ENCODE measurements around the gene KIAA0825.

KIAA0825 gene

GRCh38 chr5:94304146-94304545, 314.3 kb downstream of the KIAA0825 start:
- ATAC-seq (ENCODE audit: insufficient read depth, low read depth) (no peak), DNase-seq (no peak)
- no peaks in the 10 kb centered on the region for H3K4me1 ChIP-seq (ENCODE audit: insufficient read depth, low read length)
- no peak overlapping the region for H3K9ac ChIP-seq (ENCODE audit: low read depth, low read length)
- H2AFZ ChIP-seq (ENCODE audit: low read depth, low read length), result no peak overlapping the region
- H3K4me3 ChIP-seq (ENCODE audit: low read depth in 1 of 2, low read length in 2 of 2), result no peak overlapping the region
- no peaks in the 10 kb centered on the region for H4K20me1 ChIP-seq (ENCODE audit: insufficient read depth, low read length)
- H3K27ac ChIP-seq (ENCODE audit: low read length), result no peak overlapping the region
- H3K79me2 ChIP-seq (ENCODE audit: insufficient read depth, low read length), result no peaks in the 10 kb centered on the region
- TF ChIP-seq EZH2 (IDR thresholded peaks at IDR 0.05; ENCODE audit: borderline replicate concordance, low read depth, low read length, severe bottlenecking), result no peak
- TF ChIP-seq, protein P1, sequence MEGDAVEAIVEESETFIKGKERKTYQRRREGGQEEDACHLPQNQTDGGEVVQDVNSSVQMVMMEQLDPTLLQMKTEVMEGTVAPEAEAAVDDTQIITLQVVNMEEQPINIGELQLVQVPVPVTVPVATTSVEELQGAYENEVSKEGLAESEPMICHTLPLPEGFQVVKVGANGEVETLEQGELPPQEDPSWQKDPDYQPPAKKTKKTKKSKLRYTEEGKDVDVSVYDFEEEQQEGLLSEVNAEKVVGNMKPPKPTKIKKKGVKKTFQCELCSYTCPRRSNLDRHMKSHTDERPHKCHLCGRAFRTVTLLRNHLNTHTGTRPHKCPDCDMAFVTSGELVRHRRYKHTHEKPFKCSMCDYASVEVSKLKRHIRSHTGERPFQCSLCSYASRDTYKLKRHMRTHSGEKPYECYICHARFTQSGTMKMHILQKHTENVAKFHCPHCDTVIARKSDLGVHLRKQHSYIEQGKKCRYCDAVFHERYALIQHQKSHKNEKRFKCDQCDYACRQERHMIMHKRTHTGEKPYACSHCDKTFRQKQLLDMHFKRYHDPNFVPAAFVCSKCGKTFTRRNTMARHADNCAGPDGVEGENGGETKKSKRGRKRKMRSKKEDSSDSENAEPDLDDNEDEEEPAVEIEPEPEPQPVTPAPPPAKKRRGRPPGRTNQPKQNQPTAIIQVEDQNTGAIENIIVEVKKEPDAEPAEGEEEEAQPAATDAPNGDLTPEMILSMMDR (IDR thresholded peaks at IDR 0.05; ENCODE audit: borderline replicate concordance, extremely low read depth, low read length, poor library complexity, severe bottlenecking), result no peak
- no peaks in the 10 kb centered on the region for H3K36me3 ChIP-seq (ENCODE audit: insufficient read depth, low read length)
- H3K27me3 ChIP-seq (ENCODE audit: insufficient read depth, low read length, poor library complexity), result no peaks in the 10 kb centered on the region
- H3K4me2 ChIP-seq (ENCODE audit: insufficient read depth, low read length), result no peak overlapping the region
- no peaks in the 10 kb centered on the region for H3K9me3 ChIP-seq (ENCODE audit: insufficient read depth, low read length, severe bottlenecking)

GRCh38 chr5:94288937-94289336, 329.5 kb downstream of the KIAA0825 start:
- Histone ChIP-seq H3K9me3 (ENCODE audit: insufficient read depth, low read length, severe bottlenecking) (no peaks in the 10 kb centered on the region), H3K4me1 (ENCODE audit: insufficient read depth, low read length) (no peaks in the 10 kb centered on the region), H3K4me2 (ENCODE audit: insufficient read depth, low read length) (no peak overlapping the region), H3K36me3 (ENCODE audit: insufficient read depth, low read length) (no peaks in the 10 kb centered on the region), H3K4me3 (ENCODE audit: low read depth in 1 of 2, low read length in 2 of 2) (no peak overlapping the region), H2AFZ (ENCODE audit: low read depth, low read length) (no peak overlapping the region), H4K20me1 (ENCODE audit: insufficient read depth, low read length) (no peaks in the 10 kb centered on the region), H3K27me3 (ENCODE audit: insufficient read depth, low read length, poor library complexity) (no peaks in the 10 kb centered on the region), H3K27ac (ENCODE audit: low read length) (no peak overlapping the region), H3K9ac (ENCODE audit: low read depth, low read length) (no peak overlapping the region), H3K79me2 (ENCODE audit: insufficient read depth, low read length) (no peaks in the 10 kb centered on the region)
- no peak for ATAC-seq (ENCODE audit: insufficient read depth, low read depth)
- DNase-seq, result no peak
- TF ChIP-seq EZH2 (IDR thresholded peaks at IDR 0.05; ENCODE audit: borderline replicate concordance, low read depth, low read length, severe bottlenecking), result no peak
- TF ChIP-seq, protein P1 (IDR thresholded peaks at IDR 0.05; ENCODE audit: borderline replicate concordance, extremely low read depth, low read length, poor library complexity, severe bottlenecking), result no peak

GRCh38 chr5:94285984-94286383, 332.4 kb downstream of the KIAA0825 start:
- H3K4me1 ChIP-seq (ENCODE audit: insufficient read depth, low read length), result no peaks in the 10 kb centered on the region
- H3K9me3 ChIP-seq (ENCODE audit: insufficient read depth, low read length, severe bottlenecking), result no peaks in the 10 kb centered on the region
- no peaks in the 10 kb centered on the region for H3K79me2 ChIP-seq (ENCODE audit: insufficient read depth, low read length)
- H3K4me2 ChIP-seq (ENCODE audit: insufficient read depth, low read length), result no peak overlapping the region
- no peak overlapping the region for H3K9ac ChIP-seq (ENCODE audit: low read depth, low read length)
- H4K20me1 ChIP-seq (ENCODE audit: insufficient read depth, low read length), result no peaks in the 10 kb centered on the region
- ATAC-seq (ENCODE audit: insufficient read depth, low read depth) (no peak), DNase-seq (no peak)
- no peak overlapping the region for H2AFZ ChIP-seq (ENCODE audit: low read depth, low read length)
- TF ChIP-seq, protein P1 (IDR thresholded peaks at IDR 0.05; ENCODE audit: borderline replicate concordance, extremely low read depth, low read length, poor library complexity, severe bottlenecking), result no peak
- TF ChIP-seq EZH2 (IDR thresholded peaks at IDR 0.05; ENCODE audit: borderline replicate concordance, low read depth, low read length, severe bottlenecking), result no peak
- no peak overlapping the region for H3K4me3 ChIP-seq (ENCODE audit: low read depth in 1 of 2, low read length in 2 of 2)
- H3K36me3 ChIP-seq (ENCODE audit: insufficient read depth, low read length), result no peaks in the 10 kb centered on the region
- no peaks in the 10 kb centered on the region for H3K27me3 ChIP-seq (ENCODE audit: insufficient read depth, low read length, poor library complexity)
- H3K27ac ChIP-seq (ENCODE audit: low read length), result no peak overlapping the region

DNA sequence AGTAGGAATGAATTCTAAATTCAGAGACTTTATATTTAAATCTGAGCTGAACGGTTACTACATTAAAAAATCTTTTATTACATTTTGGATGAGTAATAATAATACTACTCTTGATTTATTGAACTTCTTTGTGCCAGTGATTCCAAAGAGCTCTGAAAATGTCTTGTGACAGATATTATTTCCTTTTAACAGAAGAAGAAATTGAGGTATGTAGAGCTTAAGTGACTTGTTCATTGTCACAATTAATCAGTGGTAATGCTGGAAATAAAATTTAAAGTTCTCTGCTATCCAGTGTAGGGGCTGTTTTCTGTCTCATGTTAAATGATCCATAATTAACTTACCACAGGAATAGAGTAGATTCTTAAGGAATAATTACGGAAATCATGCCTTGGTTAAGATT, 335.3 kb downstream of the KIAA0825 start:
- Histone ChIP-seq H3K27ac (ENCODE audit: low read length) (no peak overlapping the region), H3K36me3 (ENCODE audit: insufficient read depth, low read length) (no peaks in the 10 kb centered on the region), H3K9me3 (ENCODE audit: insufficient read depth, low read length, severe bottlenecking) (no peaks in the 10 kb centered on the region), H3K27me3 (ENCODE audit: insufficient read depth, low read length, poor library complexity) (no peaks in the 10 kb centered on the region), H3K9ac (ENCODE audit: low read depth, low read length) (no peak overlapping the region), H3K4me1 (ENCODE audit: insufficient read depth, low read length) (no peaks in the 10 kb centered on the region), H4K20me1 (ENCODE audit: insufficient read depth, low read length) (no peaks in the 10 kb centered on the region), H3K4me3 (ENCODE audit: low read depth in 1 of 2, low read length in 2 of 2) (no peak overlapping the region), H2AFZ (ENCODE audit: low read depth, low read length) (no peak overlapping the region), H3K79me2 (ENCODE audit: insufficient read depth, low read length) (no peaks in the 10 kb centered on the region), H3K4me2 (ENCODE audit: insufficient read depth, low read length) (no peak overlapping the region)
- ATAC-seq (ENCODE audit: insufficient read depth, low read depth), result no peak
- DNase-seq, result no peak
- TF ChIP-seq, protein P1 (IDR thresholded peaks at IDR 0.05; ENCODE audit: borderline replicate concordance, extremely low read depth, low read length, poor library complexity, severe bottlenecking), result no peak
- no peak for TF ChIP-seq EZH2 (IDR thresholded peaks at IDR 0.05; ENCODE audit: borderline replicate concordance, low read depth, low read length, severe bottlenecking)
